ENCODE data around the gene UNC93A. TPM values are rescaled to one million over a fixed set of nuclear protein-coding genes. Genes with fewer than 3 reads are reported as not detected.
"Not testable (repeated sequence)": the region's sequence is repeated elsewhere in the genome, so short reads cannot be mapped to it uniquely, and the experiment has no call there.

UNC93A gene
- total RNA-seq, 1 donor from 2014 or later, result not detected

- no peak for DNase-seq (ENCODE audit: low spot score in 2 of 2)
These were observed 15.4 kb downstream of the UNC93A start for GRCh38 chr6:167306401-167306998.

GRCh38 chr6:167307342-167307955, 16.3 kb downstream of the UNC93A start:
- FAIRE-seq (no peak), DNase-seq (ENCODE audit: low spot score in 2 of 2) (no peak)

More at GRCh38 chr6:167306401-167306998, 15.4 kb downstream of the UNC93A start:
- no peak for FAIRE-seq

- FAIRE-seq, result no peak
These were observed 17.1 kb downstream of the UNC93A start for GRCh38 chr6:167308207-167308606.

GRCh38 chr6:167309355-167310192, 18.5 kb downstream of the UNC93A start:
- DNase-seq (ENCODE audit: low spot score in 2 of 2); FAIRE-seq: not testable (repeated sequence)

More at GRCh38 chr6:167308207-167308606, 17.1 kb downstream of the UNC93A start:
- no peak for DNase-seq (ENCODE audit: low spot score in 2 of 2)

GRCh38 chr6:167311286-167311685, 20.2 kb downstream of the UNC93A start:
- no peak for FAIRE-seq
- peak in 1 of 2 donors; percentile 32 for DNase-seq (ENCODE audit: low spot score in 2 of 2)

GRCh38 chr6:167311691-167312090, 20.6 kb downstream of the UNC93A start:
- DNase-seq (ENCODE audit: low spot score in 2 of 2); FAIRE-seq: not testable (repeated sequence)

- no peak for DNase-seq (ENCODE audit: low spot score in 2 of 2)
These were observed 23.2 kb downstream of the UNC93A start for GRCh38 chr6:167314180-167314821.

GRCh38 chr6:167317172-167317571, 26.1 kb downstream of the UNC93A start:
- DNase-seq (ENCODE audit: low spot score in 2 of 2) (no peak), FAIRE-seq (no peak)

More at GRCh38 chr6:167314180-167314821, 23.2 kb downstream of the UNC93A start:
- FAIRE-seq, result no peak

- not testable (repeated sequence) for FAIRE-seq; DNase-seq (ENCODE audit: low spot score in 2 of 2)
These were observed 27.2 kb downstream of the UNC93A start for GRCh38 chr6:167318354-167318753.

- DNase-seq (ENCODE audit: low spot score in 2 of 2); FAIRE-seq: not testable (repeated sequence)
These were observed 27.7 kb downstream of the UNC93A start for GRCh38 chr6:167318856-167319255.

- DNase-seq (ENCODE audit: low spot score in 2 of 2); FAIRE-seq: not testable (repeated sequence)
These were observed 29.0 kb downstream of the UNC93A start for GRCh38 chr6:167319856-167320753.

- not testable (repeated sequence) for DNase-seq (ENCODE audit: low spot score in 2 of 2); FAIRE-seq
These were observed 29.6 kb downstream of the UNC93A start for GRCh38 chr6:167320754-167321056.

- FAIRE-seq; DNase-seq (ENCODE audit: low spot score in 2 of 2): not testable (repeated sequence)
These were observed 30.1 kb downstream of the UNC93A start for GRCh38 chr6:167321185-167321584.

- FAIRE-seq, result no peak
- DNase-seq (ENCODE audit: low spot score in 2 of 2), result no peak
These were observed 32.0 kb downstream of the UNC93A start for GRCh38 chr6:167323111-167323510.

GRCh38 chr6:167324111-167324510, 33.0 kb downstream of the UNC93A start:
- DNase-seq (ENCODE audit: low spot score in 2 of 2) (no peak), FAIRE-seq (no peak)

- DNase-seq (ENCODE audit: low spot score in 2 of 2) (no peak), FAIRE-seq (no peak)
These were observed 34.7 kb downstream of the UNC93A start for GRCh38 chr6:167325766-167326165.

- FAIRE-seq (no peak), DNase-seq (ENCODE audit: low spot score in 2 of 2) (no peak)
These were observed 36.3 kb downstream of the UNC93A start for GRCh38 chr6:167327391-167327790.

- no peak for DNase-seq (ENCODE audit: low spot score in 2 of 2)
- no peak for FAIRE-seq
These were observed 37.0 kb downstream of the UNC93A start for GRCh38 chr6:167328086-167328485.

GRCh38 chr6:167329014-167329413, 37.9 kb downstream of the UNC93A start:
- DNase-seq (ENCODE audit: low spot score in 2 of 2) (no peak), FAIRE-seq (no peak)

GRCh38 chr6:167330750-167331149, 39.6 kb downstream of the UNC93A start:
- FAIRE-seq, result no peak
- DNase-seq (ENCODE audit: low spot score in 2 of 2), result no peak
